HEK293T (cell line): Measurements from ENCODE around the gene SPRN.

ENCODE experiments used
- ARNT ChIP-seq: fragments of 450-650 bp; IDR thresholded peaks from 2 replicates; pipeline ENCODE4 v1.6.1; 2017; ENCODE audit warnings: mild to moderate bottlenecking
- ELF4 ChIP-seq: fragments of 450-650 bp; IDR thresholded peaks from 2 replicates; pipeline ENCODE4 v1.6.1; 2017; ENCODE audit warnings: antibody characterized with exemption
- FOXK2 ChIP-seq: fragments of 450-650 bp; IDR thresholded peaks from 2 replicates; pipeline ENCODE4 v1.6.1; 2016; ENCODE audit warnings: mild to moderate bottlenecking
- FOXM1 ChIP-seq: fragments of 450-650 bp; IDR thresholded peaks from 2 replicates; pipeline ENCODE4 v1.6.1; 2017; ENCODE audit warnings: mild to moderate bottlenecking, borderline replicate concordance
- NFRKB ChIP-seq: fragments of 450-650 bp; IDR thresholded peaks from 2 replicates; pipeline ENCODE4 v1.6.1; 2016; ENCODE audit warnings: mild to moderate bottlenecking, moderate library complexity
- SUZ12 ChIP-seq: fragments of 450-650 bp; IDR thresholded peaks from 2 replicates; pipeline ENCODE4 v1.6.1; 2016; ENCODE audit warnings: mild to moderate bottlenecking

DNA sequence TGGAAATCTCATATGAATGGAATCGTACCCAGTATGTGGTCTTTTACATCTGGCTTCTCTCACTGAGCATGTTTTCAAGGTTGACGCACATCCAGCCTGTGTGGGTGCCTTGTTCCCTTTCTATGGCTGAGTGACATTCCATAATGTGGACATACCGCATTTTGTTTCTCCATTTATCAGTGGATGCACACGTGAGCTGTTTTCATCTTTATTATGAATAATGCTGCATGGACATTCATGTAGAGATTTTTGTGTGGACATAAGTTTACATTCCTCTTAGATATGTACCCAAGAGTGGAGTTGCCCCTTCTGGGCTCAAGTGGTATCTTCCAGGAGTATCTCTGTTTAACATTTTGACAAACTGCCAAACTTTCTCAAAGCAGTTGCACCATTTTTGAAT lies 28.0 kb upstream of the SPRN start:
- TF ChIP-seq SUZ12 (no peak), ARNT (no peak), FOXK2 (no peak), NFRKB (no peak), ELF4 (no peak), FOXM1 (no peak)
